Trophoblast cell (in vitro differentiated cells and primary cell): ENCODE results near the gene ACACB.

Source experiments
- DNase-seq, 2 donors: peaks; one replicate each; pipeline ENCODE4 v3.0.0-alpha.2; 2016
- H2AFZ ChIP-seq: 2 replicates; pipeline ENCODE4 v1.6.1; 2013; ENCODE audit warnings: low read length, moderate library complexity, mild to moderate bottlenecking; ENCODE audit not compliant: insufficient read depth, poor library complexity
- H2AK5ac ChIP-seq: 2 replicates; pipeline ENCODE4 v1.6.1; 2013; ENCODE audit warnings: mild to moderate bottlenecking, low read length
- H2BK120ac ChIP-seq: 2 replicates; pipeline ENCODE4 v1.6.1; 2013; ENCODE audit warnings: low read length, mild to moderate bottlenecking, moderate library complexity; ENCODE audit not compliant: insufficient read depth, poor library complexity
- H2BK12ac ChIP-seq: 2 replicates; pipeline ENCODE4 v1.6.1; 2013; ENCODE audit warnings: mild to moderate bottlenecking, low read length, moderate library complexity
- H2BK5ac ChIP-seq: 2 replicates; pipeline ENCODE4 v1.6.1; 2013; ENCODE audit warnings: low read length, low read depth, moderate library complexity, mild to moderate bottlenecking; ENCODE audit not compliant: poor library complexity
- H3K14ac ChIP-seq: 2 replicates; pipeline ENCODE4 v1.6.1; 2013; ENCODE audit warnings: mild to moderate bottlenecking, low read length
- H3K18ac ChIP-seq: 2 replicates; pipeline ENCODE4 v1.6.1; 2013; ENCODE audit warnings: mild to moderate bottlenecking, low read length
- H3K23ac ChIP-seq: 2 replicates; pipeline ENCODE4 v1.6.1; 2013; ENCODE audit warnings: low read length
- H3K27ac ChIP-seq: 2 replicates; pipeline ENCODE4 v1.5.1; 2013; ENCODE audit warnings: low read depth, mild to moderate bottlenecking, inconsistent platforms, low read length, moderate library complexity
- H3K27me3 ChIP-seq: 2 replicates; pipeline ENCODE4 v1.6.1; 2013; ENCODE audit warnings: inconsistent platforms, mild to moderate bottlenecking, low read length, moderate library complexity; ENCODE audit not compliant: insufficient read depth
- H3K36me3 ChIP-seq, 2 experiments: 1 replicate in 1 of 2; 2 replicates in 1 of 2; pipeline ENCODE4 v1.6.1; 2013; ENCODE audit warnings: low read length in 2 of 2, mild to moderate bottlenecking in 2 of 2, moderate library complexity in 1 of 2; ENCODE audit not compliant: insufficient read depth in 2 of 2, control insufficient read depth in 1 of 2
- H3K4ac ChIP-seq: 2 replicates; pipeline ENCODE4 v1.6.1; 2013; ENCODE audit warnings: low read depth, mild to moderate bottlenecking, low read length, moderate library complexity
- H3K4me1 ChIP-seq, 2 experiments: 1 replicate in 1 of 2; 2 replicates in 1 of 2; pipeline ENCODE4 v1.6.1; 2013; ENCODE audit warnings: low read length in 2 of 2, mild to moderate bottlenecking in 2 of 2, moderate library complexity in 1 of 2; ENCODE audit not compliant: insufficient read depth in 2 of 2, control insufficient read depth in 1 of 2
- H3K4me2 ChIP-seq: 2 replicates; pipeline ENCODE4 v1.6.1; 2013; ENCODE audit warnings: inconsistent platforms, mild to moderate bottlenecking, low read length, moderate library complexity
- H3K4me3 ChIP-seq: 2 replicates; pipeline ENCODE4 v1.5.1; 2013; ENCODE audit warnings: mild to moderate bottlenecking, low read depth, low read length, inconsistent platforms
- H3K79me1 ChIP-seq: one replicate; pipeline ENCODE4 v1.6.1; 2013; ENCODE audit warnings: low read length
- H3K79me2 ChIP-seq: 2 replicates; pipeline ENCODE4 v1.6.1; 2013; ENCODE audit warnings: low read length, mild to moderate bottlenecking; ENCODE audit not compliant: control insufficient read depth, insufficient read depth, poor library complexity
- H3K9ac ChIP-seq: 2 replicates; pipeline ENCODE4 v1.6.1; 2013; ENCODE audit warnings: mild to moderate bottlenecking, low read length
- H3K9me3 ChIP-seq: 2 replicates; pipeline ENCODE4 v1.6.1; 2013; ENCODE audit warnings: low read depth, mild to moderate bottlenecking, control low read depth, inconsistent platforms, low read length; ENCODE audit not compliant: insufficient read depth
- H4K12ac ChIP-seq: 2 replicates; pipeline ENCODE4 v1.6.1; 2013; ENCODE audit warnings: low read depth, mild to moderate bottlenecking, low read length, moderate library complexity
- H4K8ac ChIP-seq: 2 replicates; pipeline ENCODE4 v1.6.1; 2013; ENCODE audit warnings: low read depth, mild to moderate bottlenecking, low read length, moderate library complexity
- H4K91ac ChIP-seq: one replicate; pipeline ENCODE4 v1.6.1; 2013; ENCODE audit warnings: low read depth, mild to moderate bottlenecking, low read length, moderate library complexity
- WGBS: extraction: QIAGEN DNeasy Blood & Tissue Kit; methylation state at CpG from one replicate; pipeline ENCODE4 v1.1.7; 2013; ENCODE audit warnings: missing lambda C conversion rate; ENCODE audit not compliant: insufficient read length, insufficient coverage; ENCODE audit errors: extremely low coverage; 5-methylcytosine and 5-hydroxymethylcytosine counted together

The ACACB gene

GRCh38 chr12:109219938-109220337 lies 103.6 kb downstream of the ACACB start:
- no peak overlapping the region for H4K91ac ChIP-seq
- H3K9ac ChIP-seq: no peak overlapping the region
- H3K4me2 ChIP-seq: no peak overlapping the region
- H3K14ac ChIP-seq: no peak overlapping the region
- H3K27ac ChIP-seq: no peak overlapping the region
- H4K12ac ChIP-seq: no peak overlapping the region
- no CpG with 5 or more reads among the region's 2 CpGs for WGBS
- no peak overlapping the region for H2BK12ac ChIP-seq
- no peaks in the 10 kb centered on the region for H3K9me3 ChIP-seq
- H2AFZ ChIP-seq: no peak overlapping the region
- H3K4me1 ChIP-seq: no peaks in the 10 kb centered on the region
- H3K4me3 ChIP-seq: no peak overlapping the region
- no peak overlapping the region for H2BK5ac ChIP-seq
- no peak overlapping the region for H3K18ac ChIP-seq
- no peaks in the 10 kb centered on the region for H3K36me3 ChIP-seq
- no peaks in the 10 kb centered on the region for H3K79me2 ChIP-seq
- no peak overlapping the region for H3K23ac ChIP-seq
- H3K27me3 ChIP-seq: no peaks in the 10 kb centered on the region
- H4K8ac ChIP-seq: no peak overlapping the region
- no peak overlapping the region for H2AK5ac ChIP-seq
- H2BK120ac ChIP-seq: no peak overlapping the region
- H3K79me1 ChIP-seq: no peaks in the 10 kb centered on the region
- no peak for DNase-seq
- no peak overlapping the region for H3K4ac ChIP-seq

- Histone ChIP-seq H3K9ac (no peak overlapping the region), H3K4me1 (no peaks in the 10 kb centered on the region), H3K4ac (no peak overlapping the region), H3K23ac (no peak overlapping the region), H3K14ac (no peak overlapping the region), H4K8ac (no peak overlapping the region), H2BK12ac (no peak overlapping the region), H2BK120ac (no peak overlapping the region), H3K4me2 (no peak overlapping the region), H2AK5ac (no peak overlapping the region), H2BK5ac (no peak overlapping the region), H3K79me1 (no peaks in the 10 kb centered on the region), H3K36me3 (no peaks in the 10 kb centered on the region), H3K4me3 (no peak overlapping the region), H3K27ac (no peak overlapping the region), H4K12ac (no peak overlapping the region), H3K27me3 (no peaks in the 10 kb centered on the region), H2AFZ (no peak overlapping the region), H3K9me3 (no peaks in the 10 kb centered on the region), H3K79me2 (no peaks in the 10 kb centered on the region), H4K91ac (no peak overlapping the region), H3K18ac (no peak overlapping the region)
- WGBS: no CpG with 5 or more reads among the region's 10 CpGs
- DNase-seq: no peak
Measured at GRCh38 chr12:109221277-109221931, 105.0 kb downstream of the ACACB start.

- Histone ChIP-seq H4K8ac (no peak overlapping the region), H3K27me3 (no peaks in the 10 kb centered on the region), H2BK120ac (no peak overlapping the region), H2AK5ac (no peak overlapping the region), H3K9me3 (no peaks in the 10 kb centered on the region), H3K4me3 (no peak overlapping the region), H3K18ac (no peak overlapping the region), H3K79me2 (no peaks in the 10 kb centered on the region), H3K4me1 (no peaks in the 10 kb centered on the region), H2AFZ (no peak overlapping the region), H4K12ac (no peak overlapping the region), H3K4me2 (no peak overlapping the region), H3K14ac (no peak overlapping the region), H3K27ac (no peak overlapping the region), H3K23ac (no peak overlapping the region), H3K79me1 (no peaks in the 10 kb centered on the region), H3K4ac (no peak overlapping the region), H2BK12ac (no peak overlapping the region), H2BK5ac (no peak overlapping the region), H3K9ac (no peak overlapping the region), H3K36me3 (no peaks in the 10 kb centered on the region), H4K91ac (no peak overlapping the region)
- WGBS: no CpG with 5 or more reads among the region's 7 CpGs
- no peak for DNase-seq
Measured at GRCh38 chr12:109222062-109222461, 105.7 kb downstream of the ACACB start.

- Histone ChIP-seq H3K9me3 (no peaks in the 10 kb centered on the region), H4K8ac (no peak overlapping the region), H4K91ac (no peak overlapping the region), H3K27ac (no peak overlapping the region), H3K27me3 (no peaks in the 10 kb centered on the region), H2AFZ (no peak overlapping the region), H2BK120ac (no peak overlapping the region), H3K14ac (no peak overlapping the region), H3K4me1 (no peaks in the 10 kb centered on the region), H3K4me2 (no peak overlapping the region), H3K79me2 (no peaks in the 10 kb centered on the region), H3K18ac (no peak overlapping the region), H3K9ac (no peak overlapping the region), H4K12ac (no peak overlapping the region), H3K79me1 (no peaks in the 10 kb centered on the region), H3K23ac (no peak overlapping the region), H3K36me3 (no peaks in the 10 kb centered on the region), H2BK12ac (no peak overlapping the region), H2AK5ac (no peak overlapping the region), H3K4ac (no peak overlapping the region), H3K4me3 (no peak overlapping the region), H2BK5ac (no peak overlapping the region)
- no peak for DNase-seq
- no CpG with 5 or more reads among the region's 18 CpGs for WGBS
Measured at GRCh38 chr12:109222496-109222895, 106.1 kb downstream of the ACACB start.
